ENCODE measurements around the gene TTC9B. TPM values are rescaled to one million over a fixed set of nuclear protein-coding genes. Genes with fewer than 3 reads are reported as not detected.
"Not testable (repeated sequence)": the region's sequence is repeated elsewhere in the genome, so short reads cannot be mapped to it uniquely, and the experiment has no call there.

TTC9B gene
- total RNA-seq, 1 donor from 2014 or later, result not detected

- ATAC-seq (no peak), DNase-seq (ENCODE audit: low spot score) (no peak)
Observed at GRCh38 chr19:40177286-40178070, 40.7 kb downstream of the TTC9B start.

GRCh38 chr19:40175820-40176219, 42.4 kb downstream of the TTC9B start:
- ATAC-seq (no peak), DNase-seq (ENCODE audit: low spot score) (no peak)

GRCh38 chr19:40174092-40174491, 44.1 kb downstream of the TTC9B start:
- ATAC-seq (no peak), DNase-seq (ENCODE audit: low spot score) (no peak)

GRCh38 chr19:40171293-40171692, 46.9 kb downstream of the TTC9B start:
- DNase-seq (ENCODE audit: low spot score); ATAC-seq: not testable (repeated sequence)

- not testable (repeated sequence) for ATAC-seq; DNase-seq (ENCODE audit: low spot score)
Observed at GRCh38 chr19:40170303-40170989, 47.7 kb downstream of the TTC9B start.

DNA sequence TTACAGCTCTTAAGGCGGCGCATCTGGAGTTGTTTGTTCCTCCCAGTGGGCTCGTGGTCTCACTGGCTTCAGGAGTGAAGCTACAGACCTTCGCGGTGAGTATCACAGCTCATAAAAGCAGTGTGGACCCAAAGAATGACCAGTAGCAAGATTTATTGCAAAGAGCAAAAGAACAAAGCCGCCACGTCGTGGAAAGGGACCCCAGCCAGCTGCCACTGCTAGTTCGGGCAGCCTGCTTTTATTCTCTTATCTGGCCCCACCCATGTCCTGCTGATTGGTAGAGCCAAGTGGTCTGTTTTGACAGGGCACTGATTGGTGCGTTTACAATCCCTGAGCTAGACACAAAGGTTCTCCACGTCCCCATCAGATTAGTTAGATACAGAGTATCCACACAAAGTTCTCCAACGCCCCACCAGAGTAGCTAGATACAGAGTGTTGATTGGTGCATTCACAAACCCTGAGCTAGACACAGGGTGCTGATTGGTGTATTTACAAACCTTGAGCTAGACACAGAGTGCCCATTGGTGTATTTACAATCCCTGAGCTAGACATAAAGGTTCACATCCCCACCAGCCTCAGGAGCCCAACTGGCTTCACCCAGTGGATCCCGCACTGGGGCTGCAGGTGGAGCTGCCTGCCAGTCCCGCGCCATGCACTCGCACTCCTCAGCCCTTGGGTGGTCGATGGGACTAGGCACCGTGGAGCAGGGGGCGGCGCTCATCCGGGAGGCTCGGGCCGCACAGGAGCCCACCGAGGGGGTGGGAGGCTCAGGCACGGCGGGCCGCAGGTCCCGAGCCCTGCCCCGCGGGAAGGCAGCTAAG, 48.5 kb downstream of the TTC9B start:
- DNase-seq (ENCODE audit: low spot score); ATAC-seq: not testable (repeated sequence)

Other genes with a start within 250 kb of the TTC9B start
- 47.9 TPM for gene PSMC4, start 247.2 kb downstream of the TTC9B start, total RNA-seq
- gene ZNF546, start 221.3 kb downstream of the TTC9B start, total RNA-seq, result 4.7 TPM
- 7.0 TPM for gene ZNF780B, start 162.2 kb downstream of the TTC9B start, total RNA-seq
- gene ZNF780A, start 127.4 kb downstream of the TTC9B start, total RNA-seq, result 15.9 TPM
- 7.7 TPM for gene MAP3K10, start 27.0 kb downstream of the TTC9B start, total RNA-seq
- 3.8 TPM for gene CCNP, start 8.3 kb upstream of the TTC9B start, total RNA-seq
- gene AKT2, start 67.0 kb upstream of the TTC9B start, total RNA-seq, result 140 TPM
- gene C19orf47, start 130.0 kb upstream of the TTC9B start, total RNA-seq, result 6.7 TPM
- gene PLD3, start 130.3 kb upstream of the TTC9B start, total RNA-seq, result 104 TPM
- not detected for gene HIPK4, start 171.8 kb upstream of the TTC9B start, total RNA-seq
- 0.70 TPM for gene PRX, start 195.0 kb upstream of the TTC9B start, total RNA-seq
- gene SERTAD1, start 207.6 kb upstream of the TTC9B start, total RNA-seq, result 4.7 TPM
- 11.9 TPM for gene SERTAD3, start 226.0 kb upstream of the TTC9B start, total RNA-seq
- gene BLVRB, start 247.4 kb upstream of the TTC9B start, total RNA-seq, result 149 TPM
- gene SPTBN4, start 248.6 kb upstream of the TTC9B start, total RNA-seq, result 1.2 TPM

Measured in left lobe of liver (tissue), 2 donors.